Astrocyte (in vitro differentiated cells and primary cell): ENCODE results near the gene FAM120B.

Experiments used
- CTCF ChIP-seq: IDR thresholded peaks from 2 replicates; pipeline ENCODE4 v1.5.1; 2011; ENCODE audit warnings: low read depth, mild to moderate bottlenecking, inconsistent platforms, low read length, moderate library complexity; ENCODE audit not compliant: insufficient read depth
- EZH2 ChIP-seq: IDR thresholded peaks from 2 replicates; pipeline ENCODE4 v1.6.1; 2012; ENCODE audit warnings: mild to moderate bottlenecking, low read length, inconsistent platforms; ENCODE audit not compliant: insufficient read depth

DNA sequence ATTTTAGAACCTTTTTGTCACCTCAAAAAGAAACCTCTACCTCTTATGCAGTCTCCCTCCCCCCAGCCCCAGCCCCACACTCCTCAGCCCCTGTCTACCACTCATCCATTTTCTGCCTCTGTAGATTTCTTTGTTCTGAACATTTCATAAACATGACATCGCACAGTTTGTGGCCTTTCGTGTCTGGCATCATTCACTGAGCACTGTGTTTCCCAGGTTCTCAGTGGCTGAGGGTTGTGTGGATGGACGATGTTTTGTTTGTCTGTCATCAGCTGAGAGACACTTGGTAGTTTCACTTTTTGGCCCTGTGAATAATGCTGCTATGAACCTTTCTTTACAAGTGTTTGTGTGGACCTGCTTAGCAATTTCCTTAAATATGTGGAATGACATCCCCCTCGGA, 64.5 kb downstream of the FAM120B start:
- TF ChIP-seq CTCF: no peak
- no peak for TF ChIP-seq EZH2
